Adrenal gland (tissue), 12 donors: ENCODE measurements around the gene EFHC1. TPM values are rescaled to one million over a fixed set of nuclear protein-coding genes. Genes with fewer than 3 reads are reported as not detected.

ENCODE experiments used
- DNase-seq, 7 donors: peaks; one replicate each; pipeline ENCODE4 v3.0.0-alpha.2; 2019 to 2020
- H3K27ac ChIP-seq, 5 donors: fragments of 200-600 bp; sonication (generic) in 4 of 5; 1 replicate in 3 of 5; 2 replicates in 2 of 5; pipeline versions ENCODE4 v1.5.1 to v1.8.0; 2016 to 2020; ENCODE audit warnings: mild to moderate bottlenecking in 1 of 5
- H3K27me3 ChIP-seq: fragments of 200-600 bp; 2 replicates; pipeline ENCODE4 v1.8.0; 2021
- H3K36me3 ChIP-seq, 2 donors: fragments of 200-600 bp; replicated peaks in 1 of 2; 1 replicate in 1 of 2; 2 replicates in 1 of 2; pipeline versions ENCODE4 v1.5.1 to v1.8.0; 2018 to 2022
- H3K4me1 ChIP-seq, 2 donors: fragments of 200-600 bp; replicated peaks in 1 of 2; 1 replicate in 1 of 2; 2 replicates in 1 of 2; pipeline versions ENCODE4 v1.5.1 to v1.8.0; 2018 to 2021
- H3K4me3 ChIP-seq, 4 donors: fragments of 200-600 bp; sonication (generic) in 3 of 4; one replicate each; pipeline ENCODE4 v1.5.1; 2016 to 2018
- H3K9me3 ChIP-seq, 3 donors: fragments of 200-600 bp; sonication (generic) in 1 of 3; replicated peaks in 1 of 3; 1 replicate in 2 of 3; 2 replicates in 1 of 3; pipeline versions ENCODE4 v1.5.1 to v1.8.0; 2016 to 2021
- CTCF ChIP-seq, 6 experiments: fragments of 450-650 bp in 4 of 6; fragments of 200-600 bp in 2 of 6; sonication (generic) in 1 of 6; IDR thresholded peaks; 1 replicate in 5 of 6; 2 replicates in 1 of 6; pipeline versions ENCODE4 v1.5.1 to v1.8.0; 2016 to 2021; ENCODE audit warnings: antibody characterized with exemption in 6 of 6, mild to moderate bottlenecking in 2 of 6, moderate library complexity in 1 of 6
- POLR2A ChIP-seq, 2 donors: fragments of 450-650 bp; IDR thresholded peaks; one replicate each; pipeline ENCODE4 v1.6.1; 2017; ENCODE audit warnings: antibody characterized with exemption in 2 of 2, mild to moderate bottlenecking in 2 of 2, moderate library complexity in 1 of 2
- WGBS, 4 donors: extraction: QIAGEN DNeasy Blood & Tissue Kit in 2 of 4; methylation state at CpG; one replicate each; pipeline versions ENCODE4 v1.1.5 to v1.1.7; 2013 to 2017; 5-methylcytosine and 5-hydroxymethylcytosine counted together
- intact Hi-C, 2 donors: fragments of 100-400 bp; cut with DNase I; formaldehyde crosslinking; loops; one replicate each; pipeline versions ENCODE4 v1.14.1 to v1.15.0; 2022 to 2023
- polyA plus RNA-seq, 3 donors: library from polyadenylated mRNA; stranded (reverse); fragments of 200-250 nt in 2 of 3; fragments of 350-450 nt in 1 of 3; fragmentation: Illumina TruSeq in 1 of 3; extraction: RNeasy Lipid Tissue Mini Kit (QIAGEN cat#74804) in 1 of 3; gene quantifications; one replicate each; pipeline ENCODE4 v1.2.3, GENCODE V29; 2013 to 2014
- total RNA-seq, 9 donors: library from RNA; depleted of rRNA in 4 of 9; stranded (reverse); fragments of >200 nt in 4 of 9; fragments of 120-200 nt in 1 of 9; fragmentation: NEBNext Ultra II Directional in 1 of 9; extraction: Animal tissue kit (Norgen Biotek cat#: 25700) in 1 of 9; gene quantifications; one replicate each; pipeline versions ENCODE4 v1.1.0 to v1.2.4, GENCODE V29; 2013 to 2023
- donor health status: healthy with polysubstance abuse.
- donor health status: Bipolar disorder and iron deficiency.
- donor health status: DM: yes; HTN: yes; CAD: no.
- donor health status: DM: no; HTN: no; CAD: no.
- donor health status: DM: no; HTN: no; CAD: no.
- donor health status: DM: yes; HTN: yes; CAD: no.

EFHC1 gene
- total and polyA plus RNA-seq, 12 donors, result 4.0 to 47.9 (median 16.8) TPM

- Histone ChIP-seq H3K4me1 (no peaks in the 10 kb centered on the region), H3K36me3 (no peaks in the 10 kb centered on the region), H3K27me3 (no peaks in the 10 kb centered on the region), H3K9me3 (no peaks in the 10 kb centered on the region), H3K4me3 (no peak overlapping the region), H3K27ac (no peak overlapping the region)
- 75 to 81% (median 76%) methylated on average over 3 of the region's 3 CpGs for WGBS, 4 donors
- intact Hi-C loops, result no loop called here
- TF ChIP-seq POLR2A (IDR thresholded peaks at IDR 0.05) (no peak), CTCF (IDR thresholded peaks at IDR 0.05) (no peak)
- DNase-seq, result no peak
Observed at GRCh38 chr6:52495922-52496321, 75.8 kb downstream of the EFHC1 start.

GRCh38 chr6:52496631-52497030, 76.5 kb downstream of the EFHC1 start:
- Histone ChIP-seq H3K9me3 (no peaks in the 10 kb centered on the region), H3K36me3 (no peaks in the 10 kb centered on the region), H3K27me3 (no peaks in the 10 kb centered on the region), H3K4me3 (no peak overlapping the region), H3K4me1 (no peaks in the 10 kb centered on the region), H3K27ac (no peak overlapping the region)
- no peak for TF ChIP-seq CTCF (IDR thresholded peaks at IDR 0.05)
- TF ChIP-seq POLR2A (IDR thresholded peaks at IDR 0.05), result no peak
- intact Hi-C loops, result no loop called here
- no peak for DNase-seq
- 87 to 92% (median 90%) methylated on average over 2 of the region's 2 CpGs for WGBS, 4 donors

- TF ChIP-seq POLR2A (IDR thresholded peaks at IDR 0.05) (no peak), CTCF (IDR thresholded peaks at IDR 0.05) (no peak)
- Histone ChIP-seq H3K27me3 (no peaks in the 10 kb centered on the region), H3K36me3 (peaks cover 0 to 11% of the 10 kb centered on the region in 2 donors), H3K9me3 (no peaks in the 10 kb centered on the region), H3K27ac (no peak overlapping the region), H3K4me1 (no peaks in the 10 kb centered on the region), H3K4me3 (no peak overlapping the region)
- DNase-seq, result no peak
- intact Hi-C loops, result no loop called here
- WGBS, 4 donors, result 84 to 87% (median 86%) methylated on average over 14 of the region's 14 CpGs
Observed at GRCh38 chr6:52497652-52498408, 77.7 kb downstream of the EFHC1 start.

GRCh38 chr6:52498538-52499017, 78.4 kb downstream of the EFHC1 start:
- intact Hi-C loops, result no loop called here
- Histone ChIP-seq H3K9me3 (no peaks in the 10 kb centered on the region), H3K36me3 (peaks cover 0 to 13% of the 10 kb centered on the region in 2 donors), H3K27ac (no peak overlapping the region), H3K4me3 (no peak overlapping the region), H3K27me3 (no peaks in the 10 kb centered on the region), H3K4me1 (no peaks in the 10 kb centered on the region)
- DNase-seq, result no peak
- TF ChIP-seq CTCF (IDR thresholded peaks at IDR 0.05) (no peak), POLR2A (IDR thresholded peaks at IDR 0.05) (no peak)
- WGBS, 4 donors, result 71 to 88% (median 86%) methylated on average over 9 to 11 of the region's 11 CpGs
